ENCODE data around the gene ZFR. TPM values are rescaled to one million over a fixed set of nuclear protein-coding genes. Genes with fewer than 3 reads are reported as not detected.
A peak's percentile ranks its signal among the peaks of the same experiment; 100 is the strongest.

Gene ZFR
- total and polyA plus RNA-seq, 9 of the 15 experiments (the other 6 are each of a cell fraction or from before 2014, with no cell fraction given): 35.5 to 108 (median 71.1) TPM

GRCh38 chr5:32329395-32329834, 115.1 kb downstream of the ZFR start (continued):
- no peak for TF ChIP-seq ATF6 (CRISPR knock-in tag; IDR thresholded peaks at IDR 0.05)
- no peak for TF ChIP-seq SRSF1 (IDR thresholded peaks at IDR 0.05; ENCODE audit: low read depth, low read length)
- no peak for TF ChIP-seq BCL6 (CRISPR knock-in tag; IDR thresholded peaks at IDR 0.05)
- TF ChIP-seq CREM (IDR thresholded peaks at IDR 0.05; ENCODE audit: low read depth): peak; percentile 28; the same call in 1 of the 2 replicates
- no peak for TF ChIP-seq GABPB2 (CRISPR knock-in tag; conservative IDR thresholded peaks at IDR 0.05)
- peak; percentile 61; the same call in 1 of the 2 replicates for TF ChIP-seq SMARCA5 (IDR thresholded peaks at IDR 0.05)
- TF ChIP-seq ZNF507 (tag; conservative IDR thresholded peaks at IDR 0.05): no peak
- no peak for TF ChIP-seq ZNF583 (CRISPR knock-in tag; IDR thresholded peaks at IDR 0.05)
- peak; percentile 81; the same call in 1 of the 2 replicates for TF ChIP-seq XRCC5 (IDR thresholded peaks at IDR 0.05; ENCODE audit: low read depth, low read length)
- TF ChIP-seq RAD21 (CRISPR knock-in tag; conservative IDR thresholded peaks at IDR 0.05 in 1 of 2, IDR thresholded peaks at IDR 0.05 in 1 of 2): peak; percentile 90 to 94

- Histone ChIP-seq H3K79me2 (ENCODE audit: control insufficient read depth, insufficient read depth, low read length) (no peaks in the 10 kb centered on the region), H3K9ac (ENCODE audit: insufficient read depth in 1 of 2, low read depth in 2 of 2, low read length in 2 of 2) (no peak overlapping the region), H2AFZ (ENCODE audit: low read depth, low read length) (no peak overlapping the region), H3K36me3 (ENCODE audit: control insufficient read depth, insufficient read depth, low read length) (no peaks in the 10 kb centered on the region), H3K9me3 (replicated peaks; ENCODE audit: control insufficient read depth, insufficient read depth, low read depth, low read length) (peaks cover 3% of the 10 kb centered on the region; the same call in 1 of the 2 replicates), H3K4me3 (no peak overlapping the region), H3K9me1 (ENCODE audit: control insufficient read depth, insufficient read depth, low read length) (no peaks in the 10 kb centered on the region), H4K20me1 (replicated peaks; ENCODE audit: control insufficient read depth, insufficient read depth, low read length) (no peaks in the 10 kb centered on the region), H3K4me2 (ENCODE audit: insufficient read depth, low read length) (no peak overlapping the region), H3K27ac (ENCODE audit: extremely low read depth, low read depth, low read length) (no peak overlapping the region), H3K4me1 (replicated peaks in 1 of 2; ENCODE audit: control insufficient read depth in 2 of 2, insufficient read depth in 2 of 2, low read length in 2 of 2) (no peaks in the 10 kb centered on the region), H3K27me3 (ENCODE audit: control insufficient read depth in 2 of 2, insufficient read depth in 2 of 2, low read length in 2 of 2) (no peaks in the 10 kb centered on the region)
- POLR2A ChIA-PET: no interaction called here
- no TSS peak for BruUV-seq (replicated peaks)
- DNase-seq (ENCODE audit: extremely low read depth in 1 of 4, low spot score in 3 of 4): no peak
- TF ChIP-seq PREB (CRISPR knock-in tag; IDR thresholded peaks at IDR 0.05) (no peak), HMBOX1 (IDR thresholded peaks at IDR 0.05) (peak; percentile 53; the same call in 1 of the 2 replicates)
- WGBS (ENCODE audit: insufficient coverage, low coverage, missing lambda C conversion rate): 33% methylated on average over 3 of the region's 3 CpGs
- intact Hi-C loops (cut with micrococcal nuclease) (loop anchor here (5.0 kb wide), 1 partner anchor 234 kb away; no protein-coding TSS in a partner anchor), in situ Hi-C loops (cut with MboI) (no loop called here)
- CTCF ChIA-PET (ENCODE audit: low intra/inter-chr PET ratio): no interaction called here
- ATAC-seq: no peak
- FAIRE-seq: no peak
Observed at GRCh38 chr5:32326216-32326772, 118.2 kb downstream of the ZFR start.
